K562 (cell line): Measurements from ENCODE around the gene SLC12A1. TPM values are rescaled to one million over a fixed set of nuclear protein-coding genes. Genes with fewer than 3 reads are reported as not detected.

Experiments used
- ATAC-seq: fragments of 200-7000 bp; cut with Tn5 transposase; 3 replicates; pipeline ENCODE4 v1.9.1; 2020; ENCODE audit warnings: moderate library complexity
- BruUV-seq: library from RNA; stranded (reverse); fragments of 400-500 nt; replicated peaks from 2 replicates; lab custom pipeline; 2021; lab: Mats Ljungman, UMichigan
- CTCF ChIA-PET: fragments of 300-600 bp; formaldehyde crosslinking; extraction: SDS; loops from one replicate; lab custom pipeline; 2021; ENCODE audit warnings: low intra/inter-chr PET ratio; lab: Yijun Ruan, JAX
- POLR2A ChIA-PET: fragments of 300-600, 350-650 bp; sonication (Branson Sonifier 250); formaldehyde crosslinking; extraction: SDS; loops from one replicate; lab custom pipeline; 2021; ENCODE audit warnings: antibody characterized with exemption, inconsistent platforms; lab: Yijun Ruan, JAX
- DNase-seq, 4 experiments: peaks; one replicate each; pipeline versions ENCODE4 v3.0.0 to v3.0.0-alpha.2; 2011 to 2018; ENCODE audit warnings: low spot score in 3 of 4, mixed read lengths in 3 of 4; ENCODE audit errors: extremely low read depth in 1 of 4
- FAIRE-seq: peaks from 2 replicates; lab custom pipeline; 2011; peaks lifted over from hg19 to GRCh38; lab: Jason Lieb, UNC
- H2AFZ ChIP-seq: 2 replicates; pipeline ENCODE4 v1.6.0; 2011; ENCODE audit warnings: low read depth, low read length, control low read depth, inconsistent platforms
- H3K27ac ChIP-seq: fragments of 200-600 bp; 3 replicates; pipeline ENCODE4 v1.8.0; 2011; ENCODE audit warnings: low read depth, mild to moderate bottlenecking, control low read depth, inconsistent platforms, low read length, moderate library complexity, mixed read lengths; ENCODE audit errors: extremely low read depth
- H3K27me3 ChIP-seq, 2 experiments: fragments of 300-600 bp in 1 of 2; 2 replicates in 1 of 2; 3 replicates in 1 of 2; pipeline versions ENCODE4 v1.6.0 to v1.8.0; 2011; ENCODE audit warnings: inconsistent platforms in 2 of 2, low read length in 2 of 2, mild to moderate bottlenecking in 1 of 2, mixed read lengths in 1 of 2, moderate library complexity in 1 of 2; ENCODE audit not compliant: control insufficient read depth in 2 of 2, insufficient read depth in 2 of 2
- H3K36me3 ChIP-seq: fragments of 300-600 bp; 3 replicates; pipeline ENCODE4 v1.8.0; 2011; ENCODE audit warnings: mild to moderate bottlenecking, low read length, inconsistent platforms; ENCODE audit not compliant: control insufficient read depth, insufficient read depth
- H3K4me1 ChIP-seq, 2 experiments: fragments of 200-600 bp in 1 of 2; replicated peaks in 1 of 2; 2 replicates in 1 of 2; 3 replicates in 1 of 2; pipeline versions ENCODE4 v1.5.1 to v1.8.0; 2011; ENCODE audit warnings: inconsistent platforms in 2 of 2, low read length in 2 of 2, mild to moderate bottlenecking in 1 of 2, mixed read lengths in 1 of 2, moderate library complexity in 1 of 2; ENCODE audit not compliant: control insufficient read depth in 2 of 2, insufficient read depth in 2 of 2
- H3K4me2 ChIP-seq: 2 replicates; pipeline ENCODE4 v1.6.1; 2011; ENCODE audit warnings: low read length, control low read depth, inconsistent platforms, mixed read lengths; ENCODE audit not compliant: insufficient read depth
- H3K4me3 ChIP-seq: fragments of 200-600 bp; sonication (generic), shearing (Covaris generic); 2 replicates; pipeline ENCODE4 v1.5.1; 2016; ENCODE audit warnings: control low read depth, inconsistent platforms
- H3K79me2 ChIP-seq: fragments of 200-600 bp; 3 replicates; pipeline ENCODE4 v1.8.0; 2011; ENCODE audit warnings: low read length, inconsistent platforms; ENCODE audit not compliant: control insufficient read depth, insufficient read depth
- H3K9ac ChIP-seq, 2 experiments: 2 replicates each; pipeline versions ENCODE4 v1.6.0 to v1.6.1; 2011; ENCODE audit warnings: low read depth in 2 of 2, low read length in 2 of 2, control low read depth in 1 of 2, inconsistent platforms in 1 of 2, mild to moderate bottlenecking in 1 of 2, mixed read lengths in 1 of 2; ENCODE audit not compliant: insufficient read depth in 1 of 2
- H3K9me1 ChIP-seq: one replicate; pipeline ENCODE4 v1.6.0; 2011; ENCODE audit warnings: inconsistent platforms, mild to moderate bottlenecking, low read length, moderate library complexity; ENCODE audit not compliant: control insufficient read depth, insufficient read depth
- H3K9me3 ChIP-seq: replicated peaks from 2 replicates; pipeline ENCODE4 v1.5.1; 2011; ENCODE audit warnings: low read depth, low read length, inconsistent platforms; ENCODE audit not compliant: control insufficient read depth, insufficient read depth
- H4K20me1 ChIP-seq: replicated peaks from 2 replicates; pipeline ENCODE4 v1.6.1; 2011; ENCODE audit warnings: low read length, inconsistent platforms, mixed read lengths; ENCODE audit not compliant: control insufficient read depth, insufficient read depth
- ETV6 ChIP-seq, 3 experiments: fragments of 150-350 bp in 1 of 3; sonication (generic) in 1 of 3; formaldehyde crosslinking in 1 of 3; IDR thresholded peaks; 2 replicates each; pipeline versions ENCODE4 v1.6.1 to v1.8.0; 2014 to 2022; ENCODE audit warnings: borderline replicate concordance in 2 of 3, low read depth in 2 of 3, antibody characterized with exemption in 1 of 3, low read length in 1 of 3, mild to moderate bottlenecking in 1 of 3, missing genetic modification reagents in 1 of 3
- EZH2 ChIP-seq: IDR thresholded peaks from 2 replicates; pipeline ENCODE4 v1.6.1; 2012; ENCODE audit warnings: low read depth, mild to moderate bottlenecking, inconsistent platforms, low read length, borderline replicate concordance
- GATAD2A ChIP-seq: fragments of 450-650 bp; IDR thresholded peaks from 2 replicates; pipeline ENCODE4 v1.6.1; 2017
- NFIX ChIP-seq: fragments of 250-450 bp; sonication (Bioruptor Pico); IDR thresholded peaks from 2 replicates; pipeline ENCODE4 v1.4.0; 2020; ENCODE audit warnings: low read depth, mild to moderate bottlenecking, moderate library complexity
- RBM15 ChIP-seq: fragments of 200-400 bp; formaldehyde crosslinking; IDR thresholded peaks from 2 replicates; pipeline ENCODE4 v1.6.1; 2018; ENCODE audit warnings: mild to moderate bottlenecking, low read length, moderate library complexity; ENCODE audit not compliant: insufficient read depth
- TAF15 ChIP-seq: fragments of 200-400 bp; formaldehyde crosslinking; IDR thresholded peaks from 2 replicates; pipeline ENCODE4 v1.6.1; 2017; ENCODE audit warnings: mild to moderate bottlenecking, low read depth, low read length, moderate library complexity
- ZNF76 ChIP-seq: fragments of 250-450 bp; sonication (Bioruptor Pico); IDR thresholded peaks from 2 replicates; pipeline ENCODE4 v1.4.0; 2020; ENCODE audit warnings: mild to moderate bottlenecking, moderate library complexity, borderline replicate concordance
- ZSCAN32 ChIP-seq: fragments of 450-650 bp; formaldehyde crosslinking; IDR thresholded peaks from 2 replicates; pipeline ENCODE4 v1.4.0; 2020; ENCODE audit warnings: mild to moderate bottlenecking, moderate library complexity
- WGBS: fragments of 100-300 bp; shearing (Covaris generic); methylation state at CpG from one replicate; pipeline ENCODE4 v1.1.6; 2016; ENCODE audit warnings: low coverage, mixed read lengths; ENCODE audit not compliant: insufficient coverage; ENCODE audit errors: missing lambda C conversion rate; 5-methylcytosine and 5-hydroxymethylcytosine counted together
- in situ Hi-C: fragments of 300-500 bp; cut with MboI; formaldehyde crosslinking; loops from 4 replicates; pipeline ENCODE4 v1.15.0; 2018; ENCODE audit warnings: inconsistent platforms, mixed read lengths
- intact Hi-C: fragments of 100-400 bp; cut with micrococcal nuclease; formaldehyde crosslinking; loops from 2 replicates; pipeline ENCODE4 v1.14.2; 2022
- polyA plus RNA-seq, 8 experiments: library from polyadenylated mRNA; depleted of rRNA in 4 of 8; stranded (reverse) in 5 of 8; unstranded in 3 of 8; fragments of >200 nt; fragmentation: Nextera tagmentation in 2 of 8; fragmentation: Illumina TruSeq in 1 of 8; extraction: Ambion mirVana in 2 of 8; extraction: Trizol in 1 of 8; gene quantifications; 2 replicates each; pipeline versions ENCODE4 v1.2.1 to v1.2.3, GENCODE V29; 2011 to 2014; ENCODE audit warnings: inconsistent platforms in 1 of 8, missing spikeins in 1 of 8
- total RNA-seq, 7 experiments: library from RNA; depleted of rRNA in 6 of 7; stranded (reverse); fragments of >200 nt in 6 of 7; fragmentation: Illumina TruSeq in 2 of 7; extraction: Trizol in 2 of 7; gene quantifications; 2 replicates each; pipeline versions ENCODE4 v1.2.1 to v1.2.3, GENCODE V29; 2011 to 2021; ENCODE audit warnings: low replicate concordance in 1 of 7
- TF ChIP-seq, protein P1 (sequence below): fragments of 200-400 bp; formaldehyde crosslinking; IDR thresholded peaks from 2 replicates; pipeline ENCODE4 v1.6.1; 2017; ENCODE audit warnings: mild to moderate bottlenecking, low read depth, low read length, moderate library complexity

Gene SLC12A1
- total and polyA plus RNA-seq, 9 of the 15 experiments (the other 6 are each of a cell fraction or from before 2014, with no cell fraction given) = not detected

DNA sequence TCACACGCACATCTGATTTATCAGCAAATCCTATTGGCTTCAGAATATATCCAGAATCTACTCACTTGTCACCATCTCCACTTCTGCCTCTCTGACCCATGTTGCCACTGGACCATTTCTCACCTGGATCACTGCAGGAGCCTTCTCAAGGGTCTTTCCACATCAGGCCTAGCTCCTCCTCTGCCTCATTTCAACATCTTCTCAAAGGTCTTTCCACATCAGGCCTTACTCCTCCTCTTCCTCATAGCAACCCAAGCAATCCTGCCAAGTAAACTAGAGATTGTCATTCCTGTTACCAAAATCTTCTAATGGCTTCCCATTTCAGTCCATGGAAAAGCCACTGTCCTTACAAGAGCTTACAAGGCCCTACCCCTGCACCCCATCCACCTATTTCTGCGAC lies 107.1 kb downstream of the SLC12A1 start (continued):
- TF ChIP-seq, protein P1, sequence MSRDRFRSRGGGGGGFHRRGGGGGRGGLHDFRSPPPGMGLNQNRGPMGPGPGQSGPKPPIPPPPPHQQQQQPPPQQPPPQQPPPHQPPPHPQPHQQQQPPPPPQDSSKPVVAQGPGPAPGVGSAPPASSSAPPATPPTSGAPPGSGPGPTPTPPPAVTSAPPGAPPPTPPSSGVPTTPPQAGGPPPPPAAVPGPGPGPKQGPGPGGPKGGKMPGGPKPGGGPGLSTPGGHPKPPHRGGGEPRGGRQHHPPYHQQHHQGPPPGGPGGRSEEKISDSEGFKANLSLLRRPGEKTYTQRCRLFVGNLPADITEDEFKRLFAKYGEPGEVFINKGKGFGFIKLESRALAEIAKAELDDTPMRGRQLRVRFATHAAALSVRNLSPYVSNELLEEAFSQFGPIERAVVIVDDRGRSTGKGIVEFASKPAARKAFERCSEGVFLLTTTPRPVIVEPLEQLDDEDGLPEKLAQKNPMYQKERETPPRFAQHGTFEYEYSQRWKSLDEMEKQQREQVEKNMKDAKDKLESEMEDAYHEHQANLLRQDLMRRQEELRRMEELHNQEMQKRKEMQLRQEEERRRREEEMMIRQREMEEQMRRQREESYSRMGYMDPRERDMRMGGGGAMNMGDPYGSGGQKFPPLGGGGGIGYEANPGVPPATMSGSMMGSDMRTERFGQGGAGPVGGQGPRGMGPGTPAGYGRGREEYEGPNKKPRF = no peak

DNA sequence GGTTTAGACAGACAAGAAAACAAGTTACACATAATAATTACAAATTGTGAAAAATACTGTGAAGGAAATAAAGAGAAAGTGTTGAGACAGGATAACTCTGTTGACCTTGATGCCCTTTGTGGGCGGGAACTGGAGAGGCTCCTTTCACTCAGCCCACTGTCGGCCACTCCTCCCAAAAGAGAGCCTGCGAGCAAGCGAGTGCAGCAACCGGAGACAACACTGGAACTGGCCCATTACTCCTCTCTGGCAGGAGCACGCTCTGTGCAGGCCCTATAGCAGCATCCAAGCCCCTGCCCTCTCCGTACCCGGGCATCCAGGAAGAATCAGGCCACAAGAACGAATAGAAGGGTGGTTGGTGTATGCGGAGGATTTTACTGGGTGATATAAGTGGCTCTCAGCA lies 108.9 kb downstream of the SLC12A1 start:
- H3K36me3 ChIP-seq = no peaks in the 10 kb centered on the region
- H3K9ac ChIP-seq = no peak overlapping the region
- H3K9me3 ChIP-seq = no peaks in the 10 kb centered on the region
- no peak overlapping the region for H3K27ac ChIP-seq
- H3K9me1 ChIP-seq = no peaks in the 10 kb centered on the region
- FAIRE-seq (no peak), DNase-seq (no peak), ATAC-seq (peak; percentile 37; the same call in 2 of the 3 replicates)
- no peaks in the 10 kb centered on the region for H3K4me1 ChIP-seq
- H3K4me3 ChIP-seq = no peak overlapping the region
- TF ChIP-seq EZH2 = no peak
- no peak for TF ChIP-seq ZNF76 (CRISPR knock-in tag)
- TF ChIP-seq TAF15 = no peak
- no peak for TF ChIP-seq GATAD2A
- no peak for TF ChIP-seq RBM15
- no peak for TF ChIP-seq ETV6 (IDR thresholded peaks at IDR 0.05; ENCODE audit: borderline replicate concordance in 1 of 2, low read depth in 2 of 2, low read length in 1 of 2)
- no peak for TF ChIP-seq ETV6 (CRISPR knock-in tag; IDR thresholded peaks at IDR 0.05; ENCODE audit: borderline replicate concordance)
- TF ChIP-seq NFIX (CRISPR knock-in tag) = no peak
- no peak for TF ChIP-seq ZSCAN32 (CRISPR knock-in tag)
- intact Hi-C loops = no loop called here
- ChIA-PET POLR2A (no interaction called here), CTCF (no interaction called here)
- H3K79me2 ChIP-seq = no peaks in the 10 kb centered on the region
- peaks cover 6 to 7% of the 10 kb centered on the region in 2 experiments; a peak in 2 of 5 replicates for H3K27me3 ChIP-seq
- in situ Hi-C loops = no loop called here
- no TSS peak for BruUV-seq
- 4% methylated on average over 10 of the region's 10 CpGs for WGBS
- no peak overlapping the region for H2AFZ ChIP-seq
- H3K4me2 ChIP-seq = no peak overlapping the region
- H4K20me1 ChIP-seq = no peaks in the 10 kb centered on the region
